Progenitor cell of endocrine pancreas (in vitro differentiated cells): Measurements from ENCODE around the gene TLCD3A. TPM values are rescaled to one million over a fixed set of nuclear protein-coding genes. Genes with fewer than 3 reads are reported as not detected.

ENCODE experiments used
- DNase-seq: peaks from one replicate; pipeline ENCODE4 v3.0.0; 2021; ENCODE audit warnings: low spot score; ENCODE audit not compliant: unreplicated experiment
- H3K27ac Mint-ChIP-seq: 2 replicates; pipeline ENCODE4 v1.8.0; 2021; ENCODE audit warnings: mild to moderate bottlenecking, moderate library complexity, mixed read lengths
- H3K27me3 Mint-ChIP-seq: 2 replicates; pipeline ENCODE4 v1.8.0; 2021; ENCODE audit warnings: mixed read lengths
- H3K36me3 Mint-ChIP-seq: 2 replicates; pipeline ENCODE4 v1.8.0; 2022; ENCODE audit warnings: mixed read lengths; ENCODE audit not compliant: insufficient read depth
- H3K4me1 Mint-ChIP-seq: 2 replicates; pipeline ENCODE4 v1.8.0; 2021; ENCODE audit warnings: low read depth, mixed read lengths
- H3K4me3 Mint-ChIP-seq: 2 replicates; pipeline ENCODE4 v1.8.0; 2021; ENCODE audit warnings: low read depth, mild to moderate bottlenecking, moderate library complexity, mixed read lengths
- H3K9me3 Mint-ChIP-seq: 2 replicates; pipeline ENCODE4 v1.8.0; 2021; ENCODE audit warnings: low read depth, mixed read lengths
- total RNA-seq: library from RNA; stranded (reverse); gene quantifications from 2 replicates; pipeline ENCODE4 v1.2.1, GENCODE V29; 2021
- TF ChIP-seq, protein P1 (sequence below): fragments of 200-600 bp; sonication (generic); IDR thresholded peaks from one replicate; pipeline ENCODE4 v1.5.0; 2021; ENCODE audit warnings: antibody characterized with exemption, mild to moderate bottlenecking; ENCODE audit not compliant: unreplicated experiment

Gene TLCD3A
- total RNA-seq, 1 donor from 2014 or later, result 27.2 TPM

- H3K27me3 Mint-ChIP-seq, result no peaks in the 10 kb centered on the region
- H3K4me1 Mint-ChIP-seq, result no peaks in the 10 kb centered on the region
- DNase-seq, result no peak
- H3K9me3 Mint-ChIP-seq, result no peaks in the 10 kb centered on the region
- TF ChIP-seq, protein P1, sequence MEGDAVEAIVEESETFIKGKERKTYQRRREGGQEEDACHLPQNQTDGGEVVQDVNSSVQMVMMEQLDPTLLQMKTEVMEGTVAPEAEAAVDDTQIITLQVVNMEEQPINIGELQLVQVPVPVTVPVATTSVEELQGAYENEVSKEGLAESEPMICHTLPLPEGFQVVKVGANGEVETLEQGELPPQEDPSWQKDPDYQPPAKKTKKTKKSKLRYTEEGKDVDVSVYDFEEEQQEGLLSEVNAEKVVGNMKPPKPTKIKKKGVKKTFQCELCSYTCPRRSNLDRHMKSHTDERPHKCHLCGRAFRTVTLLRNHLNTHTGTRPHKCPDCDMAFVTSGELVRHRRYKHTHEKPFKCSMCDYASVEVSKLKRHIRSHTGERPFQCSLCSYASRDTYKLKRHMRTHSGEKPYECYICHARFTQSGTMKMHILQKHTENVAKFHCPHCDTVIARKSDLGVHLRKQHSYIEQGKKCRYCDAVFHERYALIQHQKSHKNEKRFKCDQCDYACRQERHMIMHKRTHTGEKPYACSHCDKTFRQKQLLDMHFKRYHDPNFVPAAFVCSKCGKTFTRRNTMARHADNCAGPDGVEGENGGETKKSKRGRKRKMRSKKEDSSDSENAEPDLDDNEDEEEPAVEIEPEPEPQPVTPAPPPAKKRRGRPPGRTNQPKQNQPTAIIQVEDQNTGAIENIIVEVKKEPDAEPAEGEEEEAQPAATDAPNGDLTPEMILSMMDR, result no peak
- H3K4me3 Mint-ChIP-seq, result no peak overlapping the region
- H3K27ac Mint-ChIP-seq, result peak overlapping the region; percentile 42
- peaks cover 11% of the 10 kb centered on the region for H3K36me3 Mint-ChIP-seq
These were observed 24.3 kb upstream of the TLCD3A start for GRCh38 chr17:708132-708531.

GRCh38 chr17:718075-718474 is 14.3 kb upstream of the TLCD3A start:
- Mint-ChIP-seq H3K4me3 (no peak overlapping the region), H3K27me3 (no peaks in the 10 kb centered on the region), H3K27ac (peak overlapping the region; percentile 85), H3K36me3 (peaks cover 5% of the 10 kb centered on the region), H3K9me3 (no peaks in the 10 kb centered on the region), H3K4me1 (peaks cover 22% of the 10 kb centered on the region)
- TF ChIP-seq, protein P1, result no peak
- no peak for DNase-seq

DNA sequence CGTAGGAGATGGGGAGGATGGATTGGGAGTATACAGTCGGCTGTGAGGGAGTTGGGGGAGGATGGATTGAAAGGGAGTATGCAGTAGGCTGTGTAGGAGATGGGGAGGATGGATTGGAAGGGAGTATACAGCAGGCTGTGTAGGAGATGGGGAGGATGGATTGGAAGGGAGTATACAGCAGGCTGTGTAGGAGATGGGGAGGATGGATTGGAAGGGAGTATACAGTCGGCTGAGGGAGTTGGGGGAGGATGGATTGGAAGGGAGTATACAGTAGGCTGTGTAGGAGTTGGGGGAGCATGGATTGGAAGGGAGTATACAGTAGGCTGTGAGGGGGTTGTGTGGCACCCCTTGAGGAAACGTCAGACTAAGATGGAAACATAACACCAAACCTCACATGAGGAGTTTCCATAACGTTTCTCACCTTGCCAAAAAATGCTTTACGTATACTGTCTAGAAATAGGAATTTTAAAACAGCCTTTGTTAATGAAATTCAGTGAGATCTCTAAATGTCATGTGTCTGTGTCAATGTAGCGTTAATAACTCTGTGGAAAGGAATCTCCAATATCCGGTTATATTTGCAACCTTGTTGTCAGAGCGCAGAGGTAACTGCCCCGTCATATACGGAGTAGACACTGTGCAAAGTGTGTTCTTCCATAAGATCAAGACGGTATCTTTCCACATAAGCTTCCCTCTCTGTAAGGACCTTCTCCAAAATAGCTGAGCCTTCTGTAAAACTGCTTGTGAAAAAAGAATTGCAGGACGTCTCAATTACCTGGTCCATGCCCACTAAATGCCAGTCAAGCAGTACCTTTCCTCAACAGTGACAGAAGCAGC is 11.5 kb upstream of the TLCD3A start:
- no peak for DNase-seq
- H3K27ac Mint-ChIP-seq, result no peak overlapping the region
- peaks cover 5% of the 10 kb centered on the region for H3K36me3 Mint-ChIP-seq
- H3K27me3 Mint-ChIP-seq, result no peaks in the 10 kb centered on the region
- H3K4me3 Mint-ChIP-seq, result no peak overlapping the region
- H3K9me3 Mint-ChIP-seq, result no peaks in the 10 kb centered on the region
- peaks cover 12% of the 10 kb centered on the region for H3K4me1 Mint-ChIP-seq
- TF ChIP-seq, protein P1, result no peak

DNA sequence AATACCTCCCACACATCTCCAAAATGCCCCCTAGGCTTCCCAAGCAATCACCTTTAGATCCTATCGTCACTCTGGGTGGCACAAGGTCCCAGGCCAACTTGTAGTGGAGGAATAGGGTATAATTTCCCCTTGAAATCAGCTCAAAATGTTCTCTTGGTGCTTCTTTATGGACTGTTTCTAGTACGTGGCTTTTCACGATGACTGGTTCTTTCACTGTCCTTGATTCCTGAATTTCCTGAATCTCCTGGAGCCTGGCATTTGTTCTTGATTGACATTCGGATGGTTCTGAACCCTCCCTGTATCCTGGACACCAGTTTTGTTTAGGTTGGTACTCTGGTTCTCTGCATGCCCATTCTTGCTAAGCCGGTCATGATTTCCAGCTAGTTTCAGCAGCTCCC is 10.9 kb upstream of the TLCD3A start:
- Mint-ChIP-seq H3K4me3 (no peak overlapping the region), H3K27ac (no peak overlapping the region), H3K27me3 (no peaks in the 10 kb centered on the region), H3K9me3 (no peaks in the 10 kb centered on the region), H3K4me1 (peaks cover 12% of the 10 kb centered on the region), H3K36me3 (peaks cover 5% of the 10 kb centered on the region)
- no peak for DNase-seq
- TF ChIP-seq, protein P1, result no peak

- Mint-ChIP-seq H3K27ac (no peak overlapping the region), H3K9me3 (no peaks in the 10 kb centered on the region), H3K4me3 (no peak overlapping the region), H3K4me1 (peaks cover 6% of the 10 kb centered on the region), H3K27me3 (no peaks in the 10 kb centered on the region), H3K36me3 (no peaks in the 10 kb centered on the region)
- DNase-seq, result no peak
- TF ChIP-seq, protein P1, result no peak
These were observed 7.3 kb upstream of the TLCD3A start for GRCh38 chr17:725084-725483.
